Smooth muscle cell (in vitro differentiated cells): Measurements from ENCODE around the gene CHADL. TPM values are rescaled to one million over a fixed set of nuclear protein-coding genes. Genes with fewer than 3 reads are reported as not detected.

ENCODE experiments used
- DNase-seq: peaks from one replicate; lab custom pipeline; 2025; ENCODE audit not compliant: unreplicated experiment; lab: John Stamatoyannopoulos, UW
- H2AFZ ChIP-seq: fragments of 200-600 bp; sonication (generic); 2 replicates; pipeline ENCODE4 v1.6.0; 2016; ENCODE audit warnings: antibody characterized with exemption, low read depth, mild to moderate bottlenecking
- H3F3A ChIP-seq: fragments of 200-600 bp; sonication (generic); 2 replicates; pipeline ENCODE4 v1.6.0; 2017; ENCODE audit warnings: antibody characterized with exemption, low read depth
- H3K27ac ChIP-seq: fragments of 200-600 bp; sonication (generic); 2 replicates; pipeline ENCODE4 v1.5.1; 2016; ENCODE audit warnings: low read depth, mild to moderate bottlenecking
- H3K27me3 ChIP-seq: fragments of 200-600 bp; sonication (generic); 2 replicates; pipeline ENCODE4 v1.6.1; 2016; ENCODE audit warnings: low read depth, mild to moderate bottlenecking
- H3K36me3 ChIP-seq: fragments of 200-600 bp; sonication (generic); 2 replicates; pipeline ENCODE4 v1.5.1; 2016; ENCODE audit warnings: low read depth
- H3K4me1 ChIP-seq: fragments of 200-600 bp; sonication (generic); 2 replicates; pipeline ENCODE4 v1.5.1; 2016; ENCODE audit warnings: low read depth
- H3K4me2 ChIP-seq: fragments of 200-600 bp; sonication (generic); 2 replicates; pipeline ENCODE4 v1.6.0; 2016; ENCODE audit warnings: mild to moderate bottlenecking
- H3K4me3 ChIP-seq: fragments of 200-600 bp; sonication (generic); 2 replicates; pipeline ENCODE4 v1.5.1; 2016; ENCODE audit warnings: mild to moderate bottlenecking
- H3K79me2 ChIP-seq: fragments of 200-600 bp; sonication (generic); 2 replicates; pipeline ENCODE4 v1.6.0; 2016; ENCODE audit warnings: low read depth, mild to moderate bottlenecking
- H3K9ac ChIP-seq: fragments of 200-600 bp; sonication (generic); 2 replicates; pipeline ENCODE4 v1.6.0; 2016; ENCODE audit warnings: low read depth
- H3K9me3 ChIP-seq: fragments of 200-600 bp; sonication (generic); replicated peaks from 2 replicates; pipeline ENCODE4 v1.5.1; 2016; ENCODE audit warnings: low read depth
- H4K20me1 ChIP-seq: fragments of 200-600 bp; sonication (generic); 2 replicates; pipeline ENCODE4 v1.6.0; 2016; ENCODE audit warnings: low read depth
- WGBS: methylation state at CpG from one replicate; pipeline ENCODE4 v1.1.7; 2016; ENCODE audit warnings: low lambda C conversion rate; 5-methylcytosine and 5-hydroxymethylcytosine counted together
- polyA plus RNA-seq: library from polyadenylated mRNA; unstranded; fragments of >200 nt; fragmentation: Nextera tagmentation; extraction: Ambion mirVana; gene quantifications from 2 replicates; pipeline ENCODE4 v1.2.1, GENCODE V29; 2016
- total RNA-seq: library from RNA; depleted of rRNA; stranded (reverse); fragments of >200 nt; gene quantifications from 2 replicates; pipeline ENCODE4 v1.2.3, GENCODE V29; 2014
- TF ChIP-seq, protein P1 (sequence below): fragments of 200-600 bp; sonication (generic); IDR thresholded peaks from 2 replicates; pipeline ENCODE4 v1.5.1; 2017; ENCODE audit warnings: borderline replicate concordance, mild to moderate bottlenecking, antibody characterized with exemption; ENCODE audit not compliant: insufficient read depth, poor library complexity, severe bottlenecking

Gene CHADL
- total and polyA plus RNA-seq, 2 experiments from 2014 or later: 0.17 TPM; not detected in 1

DNA sequence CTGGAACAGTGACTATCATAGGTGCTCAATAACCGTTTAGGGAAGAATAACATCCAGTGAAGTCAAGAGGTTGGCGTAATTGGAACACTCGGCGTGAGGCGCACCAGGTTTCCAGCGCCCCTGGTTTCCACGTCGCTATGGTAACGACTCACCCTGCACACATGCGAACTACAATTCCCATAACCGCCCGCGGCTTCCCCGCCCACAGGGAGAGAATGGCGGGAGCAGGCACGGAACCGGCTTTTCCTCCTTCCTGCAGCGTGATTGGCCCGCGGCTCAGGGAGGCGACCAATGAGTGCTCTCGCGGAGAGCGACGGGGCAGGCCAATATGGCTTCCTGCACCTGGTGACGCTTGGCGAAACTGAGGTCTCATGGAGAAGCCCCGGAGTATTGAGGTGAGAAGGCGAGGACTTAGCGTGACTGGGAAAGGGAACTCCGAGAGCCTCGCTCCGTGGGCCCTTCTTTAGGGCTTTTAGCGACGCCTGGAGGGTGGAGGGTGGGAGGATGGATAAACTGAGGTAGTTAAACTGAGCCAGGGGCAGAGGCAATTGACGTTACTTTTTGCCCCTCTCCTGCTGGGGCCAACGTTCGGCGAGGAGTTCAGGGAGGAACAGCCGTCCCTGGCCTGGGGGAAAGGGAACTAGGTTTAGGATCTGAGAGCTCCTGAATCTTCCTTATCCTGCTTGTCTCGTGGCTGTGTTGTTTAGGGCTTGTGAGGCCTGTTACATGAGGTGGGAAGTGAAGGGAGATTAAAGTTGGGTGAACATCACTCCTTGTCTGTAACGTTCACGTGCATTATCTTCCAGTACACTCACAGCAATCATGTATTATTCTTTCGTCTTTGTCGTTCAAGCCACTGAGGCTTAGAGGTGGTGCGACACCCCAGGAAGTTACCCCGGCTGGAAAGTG is 35.5 kb downstream of the CHADL start, which contains the start of gene L3MBTL2:
TSS of gene L3MBTL2 (plus strand) at position 321 of the 909 bp plus-strand sequence. CDS start at position 372, 51 bp downstream.
- 4% methylated on average over 47 of the region's 47 CpGs for WGBS
- peaks cover 21% of the 10 kb centered on the region for H3K79me2 ChIP-seq

DNA sequence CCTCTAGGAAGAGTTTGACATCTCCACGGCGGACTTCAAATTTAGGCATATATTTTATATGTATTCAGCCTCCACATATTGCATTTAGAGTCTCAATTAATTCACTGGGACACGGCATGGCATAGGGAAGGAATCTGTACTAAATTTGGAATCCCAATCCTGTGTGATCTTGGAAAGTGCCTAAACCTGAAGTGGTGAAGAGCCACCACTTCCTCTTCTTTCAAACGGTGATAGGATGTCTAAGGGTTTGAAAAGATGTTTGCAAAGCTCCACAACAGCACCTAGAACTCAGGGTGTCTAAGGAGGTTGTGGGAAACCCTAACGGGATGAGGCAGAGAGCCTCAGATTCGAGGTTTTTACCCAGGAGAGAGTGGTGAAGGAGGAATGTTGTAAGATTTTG is 36.7 kb downstream of the CHADL start:
- H3K79me2 ChIP-seq: peaks cover 21% of the 10 kb centered on the region
- no peak overlapping the region for H3K4me3 ChIP-seq
- no peak overlapping the region for H2AFZ ChIP-seq
- H3K9me3 ChIP-seq: no peaks in the 10 kb centered on the region
- H4K20me1 ChIP-seq: no peaks in the 10 kb centered on the region
- TF ChIP-seq, protein P1, sequence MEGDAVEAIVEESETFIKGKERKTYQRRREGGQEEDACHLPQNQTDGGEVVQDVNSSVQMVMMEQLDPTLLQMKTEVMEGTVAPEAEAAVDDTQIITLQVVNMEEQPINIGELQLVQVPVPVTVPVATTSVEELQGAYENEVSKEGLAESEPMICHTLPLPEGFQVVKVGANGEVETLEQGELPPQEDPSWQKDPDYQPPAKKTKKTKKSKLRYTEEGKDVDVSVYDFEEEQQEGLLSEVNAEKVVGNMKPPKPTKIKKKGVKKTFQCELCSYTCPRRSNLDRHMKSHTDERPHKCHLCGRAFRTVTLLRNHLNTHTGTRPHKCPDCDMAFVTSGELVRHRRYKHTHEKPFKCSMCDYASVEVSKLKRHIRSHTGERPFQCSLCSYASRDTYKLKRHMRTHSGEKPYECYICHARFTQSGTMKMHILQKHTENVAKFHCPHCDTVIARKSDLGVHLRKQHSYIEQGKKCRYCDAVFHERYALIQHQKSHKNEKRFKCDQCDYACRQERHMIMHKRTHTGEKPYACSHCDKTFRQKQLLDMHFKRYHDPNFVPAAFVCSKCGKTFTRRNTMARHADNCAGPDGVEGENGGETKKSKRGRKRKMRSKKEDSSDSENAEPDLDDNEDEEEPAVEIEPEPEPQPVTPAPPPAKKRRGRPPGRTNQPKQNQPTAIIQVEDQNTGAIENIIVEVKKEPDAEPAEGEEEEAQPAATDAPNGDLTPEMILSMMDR: no peak
- H3K4me2 ChIP-seq: no peak overlapping the region
- WGBS: 74% methylated on average over 6 of the region's 6 CpGs
- DNase-seq: no peak
- H3K27me3 ChIP-seq: peaks cover 7% of the 10 kb centered on the region
- no peaks in the 10 kb centered on the region for H3F3A ChIP-seq
- H3K9ac ChIP-seq: no peak overlapping the region
- H3K27ac ChIP-seq: no peak overlapping the region
- no peaks in the 10 kb centered on the region for H3K4me1 ChIP-seq
- H3K36me3 ChIP-seq: no peaks in the 10 kb centered on the region

More for the DNA sequence above, 35.5 kb downstream of the CHADL start, which contains the start of gene L3MBTL2:
- H3K27me3 ChIP-seq: no peaks in the 10 kb centered on the region
- no peaks in the 10 kb centered on the region for H3K4me1 ChIP-seq
- peak within 1 kb of the TSS; percentile 83 for H2AFZ ChIP-seq
- peak within 1 kb of the TSS; percentile 64 for H3K4me3 ChIP-seq
- TF ChIP-seq, protein P1: no peak
- H4K20me1 ChIP-seq: no peaks in the 10 kb centered on the region
- no peaks in the 10 kb centered on the region for H3K9me3 ChIP-seq
- DNase-seq: peak; percentile 80
- peak within 1 kb of the TSS; percentile 85 for H3K9ac ChIP-seq
- H3K4me2 ChIP-seq: peak within 1 kb of the TSS; percentile 84
- H3K36me3 ChIP-seq: no peaks in the 10 kb centered on the region
- peak within 1 kb of the TSS; percentile 75 for H3K27ac ChIP-seq
- no peaks in the 10 kb centered on the region for H3F3A ChIP-seq

DNA sequence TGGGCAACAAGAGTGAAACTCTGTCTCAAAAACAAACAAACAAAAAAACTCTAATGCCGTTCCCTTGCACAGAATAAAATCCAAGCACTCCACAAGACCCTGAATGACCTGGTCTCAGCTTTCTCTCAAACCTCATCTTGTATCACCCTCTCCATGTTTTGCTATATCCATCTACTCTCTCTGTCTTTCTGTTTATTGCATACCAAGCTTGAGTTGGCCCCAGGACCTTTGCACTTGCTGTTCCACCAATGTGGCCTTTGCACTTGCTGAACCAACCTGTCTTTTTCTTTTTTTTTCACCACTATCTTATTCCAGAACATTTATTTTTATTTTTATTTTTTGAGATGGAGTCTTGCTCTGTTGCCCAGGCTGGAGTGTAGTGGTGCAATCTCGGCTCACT is 37.6 kb downstream of the CHADL start:
- peaks cover 21% of the 10 kb centered on the region for H3K79me2 ChIP-seq
- H2AFZ ChIP-seq: no peak overlapping the region
- no peaks in the 10 kb centered on the region for H3K9me3 ChIP-seq
- H3K4me3 ChIP-seq: no peak overlapping the region
- peaks cover 7% of the 10 kb centered on the region for H3K27me3 ChIP-seq
- H4K20me1 ChIP-seq: no peaks in the 10 kb centered on the region
- no peak for DNase-seq
- no peak overlapping the region for H3K4me2 ChIP-seq
- no peaks in the 10 kb centered on the region for H3K36me3 ChIP-seq
- WGBS: 93% methylated on average over 2 of the region's 2 CpGs
- no peaks in the 10 kb centered on the region for H3F3A ChIP-seq
- no peak overlapping the region for H3K9ac ChIP-seq
- H3K27ac ChIP-seq: no peak overlapping the region
- TF ChIP-seq, protein P1: no peak
- no peaks in the 10 kb centered on the region for H3K4me1 ChIP-seq
